ENCODE measurements around the gene ENPP4. TPM values are rescaled to one million over a fixed set of nuclear protein-coding genes. Genes with fewer than 3 reads are reported as not detected.
"Not testable (repeated sequence)": the region's sequence is repeated elsewhere in the genome, so short reads cannot be mapped to it uniquely, and the experiment has no call there.

ENPP4 gene
- total RNA-seq, 1 experiment from 2014 or later = 12.6 TPM

GRCh38 chr6:46144270-46144669, 14.5 kb downstream of the ENPP4 start:
- no peak for DNase-seq (ENCODE audit: low read depth in 1 of 2, low spot score in 2 of 2)
- H3K27ac ChIP-seq = no peak overlapping the region
- H3K4me1 ChIP-seq (replicated peaks) = no peaks in the 10 kb centered on the region
- no peaks in the 10 kb centered on the region for H3K36me3 ChIP-seq
- H3K9me3 ChIP-seq (replicated peaks) = no peaks in the 10 kb centered on the region
- no peaks in the 10 kb centered on the region for H3K27me3 ChIP-seq (replicated peaks)
- no peak overlapping the region for H3K4me3 ChIP-seq

DNA sequence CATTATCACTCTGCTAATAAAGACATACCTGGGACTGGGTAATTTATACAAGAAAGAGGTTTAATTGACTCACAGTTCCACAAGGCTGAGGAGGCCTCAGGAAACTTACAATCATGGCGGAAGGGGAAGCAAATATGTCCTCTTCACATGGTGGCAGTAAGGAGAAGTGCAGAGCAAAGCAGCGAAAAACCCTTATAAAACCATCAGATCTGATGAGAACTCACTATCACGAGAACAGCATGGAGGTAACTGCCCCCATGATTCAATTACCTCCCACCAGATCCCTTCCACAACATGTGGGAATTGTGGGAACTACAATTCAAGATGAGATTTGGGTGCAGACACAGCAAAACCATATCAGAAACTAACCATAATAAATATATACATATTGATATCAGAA, 19.3 kb downstream of the ENPP4 start:
- H3K4me3 ChIP-seq; H3K36me3 ChIP-seq; H3K27me3 ChIP-seq (replicated peaks); H3K9me3 ChIP-seq (replicated peaks); H3K4me1 ChIP-seq (replicated peaks); DNase-seq (ENCODE audit: low read depth in 1 of 2, low spot score in 2 of 2); H3K27ac ChIP-seq: not testable (repeated sequence)

DNA sequence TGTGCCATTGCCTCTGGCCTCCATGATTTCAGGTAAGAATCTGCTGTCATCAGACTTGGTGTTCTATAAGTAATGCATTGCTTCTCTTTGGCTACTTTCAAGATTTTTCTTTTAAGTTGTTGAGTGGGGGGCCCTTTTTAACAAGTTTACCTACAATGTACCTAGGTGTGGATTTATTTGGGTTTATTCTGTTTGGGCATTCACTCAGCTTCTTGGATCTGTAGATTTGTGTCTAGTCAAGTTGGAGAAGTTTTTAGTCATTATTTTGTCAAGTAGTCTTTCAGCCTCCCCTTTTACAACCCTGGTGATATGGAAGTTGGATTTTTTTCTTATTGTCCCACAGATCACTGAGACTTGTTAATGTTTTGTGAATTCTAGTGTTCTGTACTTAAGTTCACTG, 26.9 kb downstream of the ENPP4 start:
- Histone ChIP-seq H3K4me1 (replicated peaks) (no peaks in the 10 kb centered on the region), H3K4me3 (no peak overlapping the region), H3K36me3 (no peaks in the 10 kb centered on the region), H3K27me3 (replicated peaks) (no peaks in the 10 kb centered on the region), H3K27ac (no peak overlapping the region), H3K9me3 (replicated peaks) (no peaks in the 10 kb centered on the region)
- DNase-seq (ENCODE audit: low read depth in 1 of 2, low spot score in 2 of 2) = no peak

- no peak overlapping the region for H3K27ac ChIP-seq
- H3K9me3 ChIP-seq (replicated peaks) = no peaks in the 10 kb centered on the region
- H3K36me3 ChIP-seq = no peaks in the 10 kb centered on the region
- no peak overlapping the region for H3K4me3 ChIP-seq
- H3K27me3 ChIP-seq (replicated peaks) = no peaks in the 10 kb centered on the region
- no peaks in the 10 kb centered on the region for H3K4me1 ChIP-seq (replicated peaks)
- no peak for DNase-seq (ENCODE audit: low read depth in 1 of 2, low spot score in 2 of 2)
Measured at GRCh38 chr6:46159229-46159628, 29.4 kb downstream of the ENPP4 start.

DNA sequence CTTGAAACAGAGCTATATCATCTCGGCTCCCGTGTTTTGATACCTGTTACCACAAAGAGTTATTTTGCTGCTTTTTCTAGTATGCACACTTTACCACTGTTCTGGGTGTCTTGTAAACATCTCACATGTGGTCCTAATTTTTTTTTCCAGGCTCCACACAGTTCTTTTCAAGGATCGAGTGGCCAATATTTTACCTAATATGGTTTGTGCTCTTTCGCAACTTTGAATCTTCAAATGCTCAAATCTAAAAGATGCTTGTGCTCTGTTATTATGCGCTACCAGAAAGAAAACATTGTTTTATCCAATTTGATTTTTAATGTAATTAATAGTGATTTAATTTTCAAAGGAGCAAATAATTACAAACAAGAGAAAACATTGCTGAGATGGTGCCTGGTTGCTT, 30.3 kb downstream of the ENPP4 start:
- DNase-seq (ENCODE audit: low read depth in 1 of 2, low spot score in 2 of 2) = no peak
- Histone ChIP-seq H3K4me1 (replicated peaks) (no peaks in the 10 kb centered on the region), H3K9me3 (replicated peaks) (no peaks in the 10 kb centered on the region), H3K36me3 (no peaks in the 10 kb centered on the region), H3K4me3 (no peak overlapping the region), H3K27me3 (replicated peaks) (no peaks in the 10 kb centered on the region), H3K27ac (no peak overlapping the region)

DNA sequence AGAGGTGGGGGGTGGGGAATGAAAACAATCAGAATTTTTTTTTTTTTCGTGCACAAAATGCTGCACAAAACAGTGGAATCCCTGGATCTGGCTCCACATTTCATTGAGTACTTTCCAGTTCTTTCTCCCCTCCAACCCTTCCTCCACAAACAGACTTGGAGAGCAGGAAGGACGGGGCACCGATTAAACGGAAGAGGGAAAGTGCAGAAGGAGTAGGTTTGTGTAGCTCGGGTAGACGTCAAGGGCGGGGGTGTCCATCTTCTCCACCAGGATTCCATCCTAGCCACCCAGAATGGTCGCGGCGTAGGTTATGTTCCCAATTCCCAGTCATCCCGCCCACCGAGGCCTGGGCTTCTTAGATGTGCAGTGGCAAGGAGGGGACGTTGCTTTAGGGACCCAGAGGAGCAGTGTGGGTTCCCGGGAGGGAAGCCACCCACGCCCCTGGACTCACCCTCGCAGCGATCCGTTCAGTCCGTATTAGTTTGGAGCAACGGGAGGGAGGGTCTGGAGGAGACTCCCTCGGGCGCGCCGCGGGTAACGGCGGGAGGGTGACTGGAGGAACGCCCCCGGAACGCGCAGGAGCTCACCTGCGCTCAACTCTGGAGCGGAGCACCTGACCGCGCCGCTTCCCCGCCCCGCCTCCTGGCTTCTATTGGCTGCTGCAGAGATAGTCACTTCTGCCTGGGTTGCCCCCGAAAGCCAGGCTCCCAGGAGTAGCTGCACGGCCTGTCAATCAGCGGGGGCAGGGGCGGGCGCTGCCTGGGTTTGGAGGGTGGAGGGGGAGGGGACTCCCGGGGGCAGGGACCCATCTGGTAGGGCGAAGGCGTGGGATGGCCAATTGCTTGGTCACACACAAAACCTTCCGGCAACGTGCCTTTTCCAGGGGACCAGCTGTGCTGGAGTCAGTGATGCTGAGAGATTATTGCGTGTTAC, 40.8 kb downstream of the ENPP4 start, which contains the start of gene ENPP5:
ENPP5 (minus strand) TSS at position 624 of the 933 bp plus-strand sequence. CDS start 2,718 bp downstream, outside the sequence.
- Histone ChIP-seq H3K9me3 (replicated peaks) (no peaks in the 10 kb centered on the region), H3K27ac (no peak within 1 kb of the TSS), H3K4me3 (peak within 1 kb of the TSS; percentile 54), H3K27me3 (replicated peaks) (no peaks in the 10 kb centered on the region), H3K36me3 (no peaks in the 10 kb centered on the region), H3K4me1 (replicated peaks) (peaks cover 12% of the 10 kb centered on the region)
- DNase-seq (ENCODE audit: low read depth in 1 of 2, low spot score in 2 of 2) = peak; percentile 43 to 65

- peaks cover 12% of the 10 kb centered on the region for H3K4me1 ChIP-seq (replicated peaks)
- no peak for DNase-seq (ENCODE audit: low read depth in 1 of 2, low spot score in 2 of 2)
- H3K27me3 ChIP-seq (replicated peaks) = no peaks in the 10 kb centered on the region
- no peaks in the 10 kb centered on the region for H3K36me3 ChIP-seq
- H3K9me3 ChIP-seq (replicated peaks) = no peaks in the 10 kb centered on the region
- H3K27ac ChIP-seq = no peak overlapping the region
- H3K4me3 ChIP-seq = no peak overlapping the region
Measured at GRCh38 chr6:46172176-46172575, 42.4 kb downstream of the ENPP4 start.

- no peaks in the 10 kb centered on the region for H3K9me3 ChIP-seq (replicated peaks)
Measured at GRCh38 chr6:46174904-46175303, 45.1 kb downstream of the ENPP4 start.

GRCh38 chr6:46175446-46175845, 45.7 kb downstream of the ENPP4 start:
- H3K27me3 ChIP-seq (replicated peaks) = no peaks in the 10 kb centered on the region
- no peaks in the 10 kb centered on the region for H3K36me3 ChIP-seq
- no peak overlapping the region for H3K4me3 ChIP-seq
- peaks cover 4% of the 10 kb centered on the region for H3K4me1 ChIP-seq (replicated peaks)
- H3K27ac ChIP-seq = no peak overlapping the region
- no peaks in the 10 kb centered on the region for H3K9me3 ChIP-seq (replicated peaks)
- DNase-seq (ENCODE audit: low read depth in 1 of 2, low spot score in 2 of 2) = no peak

More at GRCh38 chr6:46174904-46175303, 45.1 kb downstream of the ENPP4 start:
- Histone ChIP-seq H3K27ac (no peak overlapping the region), H3K4me3 (no peak overlapping the region), H3K4me1 (replicated peaks) (peaks cover 9% of the 10 kb centered on the region), H3K36me3 (no peaks in the 10 kb centered on the region), H3K27me3 (replicated peaks) (no peaks in the 10 kb centered on the region)
- DNase-seq (ENCODE audit: low read depth in 1 of 2, low spot score in 2 of 2) = no peak

- Histone ChIP-seq H3K4me1 (replicated peaks) (no peaks in the 10 kb centered on the region), H3K27ac (no peak overlapping the region), H3K27me3 (replicated peaks) (no peaks in the 10 kb centered on the region), H3K36me3 (no peaks in the 10 kb centered on the region), H3K9me3 (replicated peaks) (no peaks in the 10 kb centered on the region), H3K4me3 (no peak overlapping the region)
- DNase-seq (ENCODE audit: low read depth in 1 of 2, low spot score in 2 of 2) = no peak
Measured at GRCh38 chr6:46175976-46176375, 46.2 kb downstream of the ENPP4 start.

DNA sequence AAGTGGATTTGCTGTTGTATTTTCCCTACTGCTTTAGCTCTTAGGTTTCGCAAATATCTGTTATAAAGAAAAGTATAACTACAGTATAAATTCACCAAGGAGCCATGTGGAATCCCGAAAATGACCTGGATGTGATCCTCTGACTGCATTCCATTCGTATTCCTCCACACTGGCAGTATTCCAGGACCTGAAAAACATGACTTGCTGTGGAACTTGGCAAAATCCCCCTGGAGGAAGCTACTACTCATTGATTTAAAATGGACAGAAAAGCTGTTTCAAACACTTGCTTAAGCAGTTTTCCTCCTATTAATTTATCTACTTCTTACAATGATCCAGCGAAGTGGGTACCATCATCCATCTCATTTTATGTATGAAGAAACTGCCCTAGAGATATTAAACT, 54.3 kb downstream of the ENPP4 start:
- no peaks in the 10 kb centered on the region for H3K36me3 ChIP-seq
- H3K4me1 ChIP-seq (replicated peaks) = peaks cover 33% of the 10 kb centered on the region
- no peaks in the 10 kb centered on the region for H3K27me3 ChIP-seq (replicated peaks)
- no peak overlapping the region for H3K27ac ChIP-seq
- no peak overlapping the region for H3K4me3 ChIP-seq
- no peaks in the 10 kb centered on the region for H3K9me3 ChIP-seq (replicated peaks)
- DNase-seq (ENCODE audit: low read depth in 1 of 2, low spot score in 2 of 2) = peak; percentile 68 to 74

- Histone ChIP-seq H3K36me3 (no peaks in the 10 kb centered on the region), H3K27ac (no peak overlapping the region), H3K4me3 (no peak overlapping the region), H3K9me3 (replicated peaks) (no peaks in the 10 kb centered on the region), H3K4me1 (replicated peaks) (peaks cover 33% of the 10 kb centered on the region), H3K27me3 (replicated peaks) (no peaks in the 10 kb centered on the region)
- DNase-seq (ENCODE audit: low read depth in 1 of 2, low spot score in 2 of 2) = peak in 1 of 2 experiments; percentile 65
Measured at GRCh38 chr6:46186583-46186982, 56.8 kb downstream of the ENPP4 start.

- no peaks in the 10 kb centered on the region for H3K9me3 ChIP-seq (replicated peaks)
- H3K4me1 ChIP-seq (replicated peaks) = peaks cover 33% of the 10 kb centered on the region
- no peak overlapping the region for H3K27ac ChIP-seq
- no peak overlapping the region for H3K4me3 ChIP-seq
- no peaks in the 10 kb centered on the region for H3K27me3 ChIP-seq (replicated peaks)
- DNase-seq (ENCODE audit: low read depth in 1 of 2, low spot score in 2 of 2) = no peak
- no peaks in the 10 kb centered on the region for H3K36me3 ChIP-seq
Measured at GRCh38 chr6:46189726-46190125, 59.9 kb downstream of the ENPP4 start.

DNA sequence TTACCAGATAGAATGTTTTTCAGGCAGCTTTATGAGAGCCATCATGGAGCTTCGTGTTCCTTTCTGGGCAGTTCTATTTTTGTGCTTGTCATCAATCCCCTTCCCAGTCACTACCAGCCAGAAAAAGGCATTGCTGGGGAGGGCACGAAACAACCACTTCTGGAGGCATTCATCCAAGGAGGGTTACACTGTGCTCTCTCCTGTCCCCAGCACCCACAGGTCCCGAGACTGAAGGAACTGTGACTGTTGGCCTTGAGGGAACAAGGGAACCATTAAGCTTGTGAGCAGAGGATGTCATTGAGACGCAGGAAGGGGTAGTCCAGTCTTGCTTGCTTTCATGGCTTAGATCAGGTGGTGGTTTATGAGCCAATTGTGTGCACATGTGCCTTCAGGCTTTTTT, 61.1 kb downstream of the ENPP4 start:
- H3K27ac ChIP-seq = no peak overlapping the region
- H3K36me3 ChIP-seq = no peaks in the 10 kb centered on the region
- H3K9me3 ChIP-seq (replicated peaks) = no peaks in the 10 kb centered on the region
- H3K4me1 ChIP-seq (replicated peaks) = peaks cover 22% of the 10 kb centered on the region
- no peak for DNase-seq (ENCODE audit: low read depth in 1 of 2, low spot score in 2 of 2)
- no peak overlapping the region for H3K4me3 ChIP-seq
- no peaks in the 10 kb centered on the region for H3K27me3 ChIP-seq (replicated peaks)

Data from SJSA1 (cell line).